RWPE2 (cell line): ENCODE measurements around the gene C12orf54.
"Not testable (repeated sequence)": the region's sequence is repeated elsewhere in the genome, so short reads cannot be mapped to it uniquely, and the experiment has no call there.

Experiments used
- ATAC-seq: fragments of 200-7000 bp; cut with Tn5 transposase; 3 replicates; pipeline ENCODE4 v1.9.1; 2021; ENCODE audit warnings: low read depth
- DNase-seq: peaks from one replicate; pipeline ENCODE4 v3.0.0-alpha.2; 2020; ENCODE audit warnings: low spot score
- H3K27ac ChIP-seq: fragments of 450-650 bp; 2 replicates; pipeline ENCODE4 v1.5.1; 2017; ENCODE audit warnings: mild to moderate bottlenecking; ENCODE audit not compliant: poor library complexity, severe bottlenecking
- H3K27me3 ChIP-seq: fragments of 250-450 bp; sonication (Bioruptor Pico); 2 replicates; pipeline ENCODE4 v1.5.1; 2021; ENCODE audit warnings: mild to moderate bottlenecking, moderate library complexity; ENCODE audit not compliant: insufficient read depth, poor library complexity, severe bottlenecking
- H3K36me3 ChIP-seq: fragments of 250-450 bp; sonication (Bioruptor Pico); 2 replicates; pipeline ENCODE4 v1.5.1; 2020; ENCODE audit warnings: low read depth, mild to moderate bottlenecking, moderate library complexity
- H3K4me1 ChIP-seq: fragments of 250-450 bp; sonication (Bioruptor Pico); 2 replicates; pipeline ENCODE4 v1.5.1; 2021; ENCODE audit warnings: mild to moderate bottlenecking, moderate library complexity; ENCODE audit not compliant: insufficient read depth, poor library complexity, severe bottlenecking
- H3K4me3 ChIP-seq: fragments of 250-450 bp; sonication (Bioruptor Pico); 2 replicates; pipeline ENCODE4 v1.5.1; 2021; ENCODE audit warnings: mild to moderate bottlenecking, moderate library complexity; ENCODE audit not compliant: severe bottlenecking
- H3K9me3 ChIP-seq: fragments of 250-450 bp; sonication (Bioruptor Pico); 2 replicates; pipeline ENCODE4 v1.5.1; 2021; ENCODE audit warnings: mild to moderate bottlenecking, moderate library complexity; ENCODE audit not compliant: severe bottlenecking
- CTCF ChIP-seq: fragments of 450-650 bp; IDR thresholded peaks from one replicate; pipeline ENCODE4 v1.5.1; 2017; ENCODE audit warnings: mild to moderate bottlenecking, moderate library complexity; ENCODE audit not compliant: poor library complexity, severe bottlenecking

Gene C12orf54

GRCh38 chr12:48508987-48509386 is 26.7 kb downstream of the C12orf54 start:
- no peak overlapping the region for H3K4me3 ChIP-seq
- no peak overlapping the region for H3K27ac ChIP-seq
- no peaks in the 10 kb centered on the region for H3K36me3 ChIP-seq
- ATAC-seq: no peak
- H3K4me1 ChIP-seq: no peaks in the 10 kb centered on the region
- peaks cover 45% of the 10 kb centered on the region for H3K27me3 ChIP-seq
- no peaks in the 10 kb centered on the region for H3K9me3 ChIP-seq
- TF ChIP-seq CTCF: no peak
- no peak for DNase-seq

- no peak for TF ChIP-seq CTCF
- H3K27me3 ChIP-seq: peaks cover 40% of the 10 kb centered on the region
- no peaks in the 10 kb centered on the region for H3K4me1 ChIP-seq
- H3K9me3 ChIP-seq: no peaks in the 10 kb centered on the region
- no peaks in the 10 kb centered on the region for H3K36me3 ChIP-seq
- H3K4me3 ChIP-seq: no peak overlapping the region
- no peak for DNase-seq
- ATAC-seq: no peak
- no peak overlapping the region for H3K27ac ChIP-seq
Observed at GRCh38 chr12:48510111-48510510, 27.8 kb downstream of the C12orf54 start.

GRCh38 chr12:48512855-48513254 is 30.6 kb downstream of the C12orf54 start:
- Histone ChIP-seq H3K27me3 (peaks cover 26% of the 10 kb centered on the region), H3K4me1 (no peaks in the 10 kb centered on the region), H3K36me3 (no peaks in the 10 kb centered on the region), H3K4me3 (no peak overlapping the region), H3K27ac (no peak overlapping the region), H3K9me3 (no peaks in the 10 kb centered on the region)
- DNase-seq: no peak
- ATAC-seq: no peak
- TF ChIP-seq CTCF: no peak

GRCh38 chr12:48514728-48515127 is 32.4 kb downstream of the C12orf54 start:
- ATAC-seq: no peak
- no peak for TF ChIP-seq CTCF
- no peak overlapping the region for H3K4me3 ChIP-seq
- DNase-seq: no peak
- no peak overlapping the region for H3K27ac ChIP-seq
- no peaks in the 10 kb centered on the region for H3K36me3 ChIP-seq
- no peaks in the 10 kb centered on the region for H3K9me3 ChIP-seq
- H3K27me3 ChIP-seq: peaks cover 19% of the 10 kb centered on the region
- no peaks in the 10 kb centered on the region for H3K4me1 ChIP-seq

- not testable (repeated sequence) for DNase-seq
Observed at GRCh38 chr12:48520381-48520780, 38.1 kb downstream of the C12orf54 start.

GRCh38 chr12:48525332-48525731 is 43.0 kb downstream of the C12orf54 start, which contains the start of gene OR8S1:
Gene OR8S1 (plus strand): TSS chr12:48525632. CDS start chr12:48525632, 0 bp downstream.
- Histone ChIP-seq H3K4me1 (no peaks in the 10 kb centered on the region), H3K36me3 (no peaks in the 10 kb centered on the region), H3K4me3 (no peak within 1 kb of the TSS), H3K27me3 (no peaks in the 10 kb centered on the region), H3K9me3 (no peaks in the 10 kb centered on the region), H3K27ac (no peak within 1 kb of the TSS)
- ATAC-seq (no peak), DNase-seq (no peak)
- TF ChIP-seq CTCF: no peak

More at GRCh38 chr12:48520381-48520780, 38.1 kb downstream of the C12orf54 start:
- H3K36me3 ChIP-seq, ATAC-seq, H3K27ac ChIP-seq, H3K4me1 ChIP-seq, H3K9me3 ChIP-seq, H3K27me3 ChIP-seq, H3K4me3 ChIP-seq: not testable (repeated sequence)
